ENCODE results near the gene CFAP70.

GRCh38 chr10:73234695-73235094, 124.0 kb downstream of the CFAP70 start:
- TF ChIP-seq POLR2A (IDR thresholded peaks at IDR 0.05) (no peak), CTCF (IDR thresholded peaks at IDR 0.05) (no peak)
